HepG2 (cell line): Measurements from ENCODE around the gene TTLL1.
"Not testable (repeated sequence)": the region's sequence is repeated elsewhere in the genome, so short reads cannot be mapped to it uniquely, and the experiment has no call there.

Experiments used
- E2F5 ChIP-seq: sonication (generic); formaldehyde crosslinking; conservative IDR thresholded peaks from 2 replicates; pipeline ENCODE4 v1.4.0; 2020; ENCODE audit warnings: missing genetic modification reagents
- JUN ChIP-seq: sonication (generic); formaldehyde crosslinking; IDR thresholded peaks from 2 replicates; pipeline ENCODE4 v1.4.0; 2020; ENCODE audit warnings: mild to moderate bottlenecking, missing genetic modification reagents
- KIAA2018 ChIP-seq: sonication (generic); formaldehyde crosslinking; IDR thresholded peaks from 2 replicates; pipeline ENCODE4 v1.5.0; 2020; ENCODE audit warnings: mild to moderate bottlenecking, missing genetic modification reagents, borderline replicate concordance
- NR2F2 ChIP-seq: IDR thresholded peaks from 2 replicates; pipeline ENCODE4 v1.6.1; 2012; ENCODE audit warnings: low read depth, inconsistent platforms, borderline replicate concordance
- ZNF772 ChIP-seq: sonication (generic); formaldehyde crosslinking; IDR thresholded peaks from 2 replicates; pipeline ENCODE4 v1.5.0; 2020; ENCODE audit warnings: mild to moderate bottlenecking, missing genetic modification reagents
- TF ChIP-seq, protein P1 (sequence below): sonication (generic); formaldehyde crosslinking; IDR thresholded peaks from 2 replicates; pipeline ENCODE4 v1.5.0; 2020; ENCODE audit warnings: mild to moderate bottlenecking, missing genetic modification reagents, moderate library complexity
- TF ChIP-seq, protein P2 (sequence below): sonication (generic); formaldehyde crosslinking; IDR thresholded peaks from 2 replicates; pipeline ENCODE4 v1.5.0; 2020; ENCODE audit warnings: missing genetic modification reagents

- TF ChIP-seq, protein P1, sequence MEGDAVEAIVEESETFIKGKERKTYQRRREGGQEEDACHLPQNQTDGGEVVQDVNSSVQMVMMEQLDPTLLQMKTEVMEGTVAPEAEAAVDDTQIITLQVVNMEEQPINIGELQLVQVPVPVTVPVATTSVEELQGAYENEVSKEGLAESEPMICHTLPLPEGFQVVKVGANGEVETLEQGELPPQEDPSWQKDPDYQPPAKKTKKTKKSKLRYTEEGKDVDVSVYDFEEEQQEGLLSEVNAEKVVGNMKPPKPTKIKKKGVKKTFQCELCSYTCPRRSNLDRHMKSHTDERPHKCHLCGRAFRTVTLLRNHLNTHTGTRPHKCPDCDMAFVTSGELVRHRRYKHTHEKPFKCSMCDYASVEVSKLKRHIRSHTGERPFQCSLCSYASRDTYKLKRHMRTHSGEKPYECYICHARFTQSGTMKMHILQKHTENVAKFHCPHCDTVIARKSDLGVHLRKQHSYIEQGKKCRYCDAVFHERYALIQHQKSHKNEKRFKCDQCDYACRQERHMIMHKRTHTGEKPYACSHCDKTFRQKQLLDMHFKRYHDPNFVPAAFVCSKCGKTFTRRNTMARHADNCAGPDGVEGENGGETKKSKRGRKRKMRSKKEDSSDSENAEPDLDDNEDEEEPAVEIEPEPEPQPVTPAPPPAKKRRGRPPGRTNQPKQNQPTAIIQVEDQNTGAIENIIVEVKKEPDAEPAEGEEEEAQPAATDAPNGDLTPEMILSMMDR (CRISPR knock-in tag), result not testable (repeated sequence)
- TF ChIP-seq, protein P2, sequence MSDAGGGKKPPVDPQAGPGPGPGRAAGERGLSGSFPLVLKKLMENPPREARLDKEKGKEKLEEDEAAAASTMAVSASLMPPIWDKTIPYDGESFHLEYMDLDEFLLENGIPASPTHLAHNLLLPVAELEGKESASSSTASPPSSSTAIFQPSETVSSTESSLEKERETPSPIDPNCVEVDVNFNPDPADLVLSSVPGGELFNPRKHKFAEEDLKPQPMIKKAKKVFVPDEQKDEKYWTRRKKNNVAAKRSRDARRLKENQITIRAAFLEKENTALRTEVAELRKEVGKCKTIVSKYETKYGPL (CRISPR knock-in tag), result not testable (repeated sequence)
- TF ChIP-seq NR2F2; KIAA2018; E2F5 (CRISPR knock-in tag); ZNF772 (CRISPR knock-in tag); JUN (CRISPR knock-in tag): not testable (repeated sequence)
Observed at GRCh38 chr22:42995654-42996053, 93.5 kb downstream of the TTLL1 start.
